Smooth muscle cell of the brain vasculature (primary cell): ENCODE measurements around the gene SEL1L3.

ENCODE experiments used
- DNase-seq: peaks from one replicate; pipeline ENCODE4 v3.0.0-alpha.2; 2012; ENCODE audit warnings: low read depth, low spot score

SEL1L3 gene

DNA sequence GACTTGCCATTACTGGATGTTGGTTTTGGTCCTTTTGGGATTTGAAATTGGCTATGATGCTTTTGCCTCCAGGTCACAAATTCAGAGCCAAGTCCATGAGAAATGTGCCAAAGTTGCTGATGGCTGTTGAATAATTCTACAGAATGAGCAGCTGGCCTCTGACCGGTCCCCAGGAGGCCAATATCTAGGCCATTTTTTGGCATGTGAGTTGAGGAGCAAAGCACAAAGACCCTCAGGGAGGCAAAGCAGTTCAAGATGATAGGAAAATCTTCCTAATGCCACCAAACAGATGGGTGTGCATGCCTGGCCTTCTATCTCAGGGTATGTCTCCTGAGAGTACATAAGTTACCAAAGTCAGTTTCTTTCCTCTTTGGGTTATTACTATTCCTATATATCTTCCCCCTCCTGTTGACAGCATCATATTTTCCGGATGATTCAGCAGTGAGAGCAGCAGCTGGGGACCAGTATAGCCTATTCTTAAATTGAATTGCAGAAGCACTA, 44.4 kb downstream of the SEL1L3 start:
- no peak for DNase-seq

DNA sequence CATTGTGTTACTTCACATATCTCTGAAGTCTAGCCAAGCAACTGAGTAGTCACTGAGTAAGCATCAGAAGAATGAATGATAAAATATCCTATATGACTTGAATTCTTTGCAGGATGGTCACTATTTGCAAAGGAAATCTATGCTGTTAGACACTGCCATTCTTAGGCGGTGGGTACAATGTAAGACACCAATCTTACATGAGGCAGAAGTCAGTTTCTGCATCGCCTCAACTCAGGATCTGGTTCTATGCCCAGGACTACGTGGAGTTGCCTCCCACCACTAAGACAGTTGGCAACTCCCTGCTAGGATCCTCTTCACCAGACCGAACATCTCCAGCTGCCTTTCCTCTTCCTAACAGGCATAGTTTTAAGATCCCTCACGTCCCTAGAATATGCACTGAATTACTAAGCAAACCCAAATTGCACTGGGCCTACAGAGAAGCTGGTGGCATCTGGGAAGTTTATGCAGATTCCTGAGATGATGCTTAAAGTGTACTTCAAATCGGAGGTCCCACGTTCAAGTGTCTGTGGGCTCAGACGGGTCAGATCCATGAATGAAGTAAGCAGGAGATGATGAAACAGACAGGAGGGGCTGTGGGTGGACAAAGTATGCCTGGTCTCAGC, 45.6 kb downstream of the SEL1L3 start:
- DNase-seq = no peak

DNA sequence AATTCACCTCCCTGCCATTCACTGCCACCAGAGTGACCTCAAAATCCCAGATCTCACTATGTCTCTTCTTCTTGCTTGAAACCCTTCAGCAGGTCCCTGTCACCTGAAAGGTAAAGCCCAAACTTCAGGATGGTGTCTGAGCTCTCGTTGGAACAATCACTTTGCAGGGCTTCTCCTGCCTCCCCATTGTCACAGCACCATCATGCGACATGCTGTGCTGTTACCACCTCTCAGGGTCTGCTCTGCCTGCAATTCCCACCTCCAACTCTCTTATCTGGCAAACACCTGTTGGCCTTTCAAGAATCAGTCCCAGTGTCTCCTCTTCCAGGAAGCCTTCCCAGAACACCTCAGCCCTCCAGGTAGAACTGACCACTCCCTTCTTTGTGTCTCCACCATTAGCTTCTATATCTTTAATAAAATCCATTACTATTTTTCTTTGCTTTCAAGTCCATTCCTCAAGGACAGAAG, 46.2 kb downstream of the SEL1L3 start:
- DNase-seq = no peak

DNA sequence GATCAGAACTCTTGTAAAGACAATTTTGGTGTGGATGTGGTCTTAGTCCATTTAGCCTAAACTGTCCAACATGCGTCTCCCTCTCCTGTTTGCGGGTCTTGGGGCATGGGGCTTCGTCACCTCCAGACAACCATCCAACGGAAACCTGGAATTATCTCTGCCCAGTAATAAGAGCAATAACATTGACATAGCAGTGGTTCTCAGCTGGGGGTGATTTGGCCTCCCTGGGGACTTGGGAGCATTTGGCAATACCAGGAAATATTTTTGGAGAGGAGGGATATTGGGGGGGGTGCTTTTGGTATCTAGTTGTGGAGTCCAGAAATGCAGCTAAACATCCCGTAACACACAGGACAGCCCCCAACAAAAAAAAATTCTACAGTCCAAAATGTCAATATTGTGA, 47.2 kb downstream of the SEL1L3 start:
- no peak for DNase-seq

DNA sequence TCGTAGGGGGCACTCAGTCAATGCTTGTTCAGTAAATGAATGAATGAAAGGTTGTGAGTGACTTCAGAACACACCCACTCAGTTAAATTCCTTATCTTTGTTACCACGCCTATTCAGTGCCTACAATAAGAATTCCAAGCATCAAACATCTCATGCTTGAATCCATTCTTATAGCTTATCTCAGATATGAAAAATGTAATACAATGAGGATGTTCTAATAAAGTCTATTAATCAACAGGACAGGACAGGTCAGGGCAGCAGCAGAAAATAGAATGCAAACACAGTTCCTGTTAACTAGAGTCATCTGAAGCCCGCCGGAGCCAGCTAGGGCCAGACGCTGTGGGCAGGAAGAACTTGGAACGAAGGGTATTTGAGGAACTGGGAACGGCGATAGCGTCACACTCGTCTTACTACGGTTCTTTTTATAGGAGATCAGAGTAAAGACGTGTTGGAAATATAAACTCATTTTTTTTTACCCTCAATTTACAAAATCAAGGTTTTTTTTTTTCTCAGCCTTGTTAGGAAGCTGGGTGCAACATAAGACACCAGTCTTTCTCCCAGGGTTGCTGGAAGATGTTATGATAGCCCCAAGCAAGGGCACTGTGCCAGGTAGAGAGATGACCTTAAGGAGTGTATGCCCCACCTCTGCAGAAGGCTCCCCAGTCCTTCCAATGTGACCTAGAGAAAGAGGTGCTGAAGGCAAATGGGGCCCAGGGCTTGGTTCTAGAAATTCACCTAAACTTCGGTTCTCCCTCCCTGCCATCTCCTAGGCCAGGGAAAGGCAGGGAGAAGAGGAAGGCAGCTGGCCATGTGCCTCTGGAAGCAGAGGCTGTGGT, 48.3 kb downstream of the SEL1L3 start:
- DNase-seq = no peak

DNA sequence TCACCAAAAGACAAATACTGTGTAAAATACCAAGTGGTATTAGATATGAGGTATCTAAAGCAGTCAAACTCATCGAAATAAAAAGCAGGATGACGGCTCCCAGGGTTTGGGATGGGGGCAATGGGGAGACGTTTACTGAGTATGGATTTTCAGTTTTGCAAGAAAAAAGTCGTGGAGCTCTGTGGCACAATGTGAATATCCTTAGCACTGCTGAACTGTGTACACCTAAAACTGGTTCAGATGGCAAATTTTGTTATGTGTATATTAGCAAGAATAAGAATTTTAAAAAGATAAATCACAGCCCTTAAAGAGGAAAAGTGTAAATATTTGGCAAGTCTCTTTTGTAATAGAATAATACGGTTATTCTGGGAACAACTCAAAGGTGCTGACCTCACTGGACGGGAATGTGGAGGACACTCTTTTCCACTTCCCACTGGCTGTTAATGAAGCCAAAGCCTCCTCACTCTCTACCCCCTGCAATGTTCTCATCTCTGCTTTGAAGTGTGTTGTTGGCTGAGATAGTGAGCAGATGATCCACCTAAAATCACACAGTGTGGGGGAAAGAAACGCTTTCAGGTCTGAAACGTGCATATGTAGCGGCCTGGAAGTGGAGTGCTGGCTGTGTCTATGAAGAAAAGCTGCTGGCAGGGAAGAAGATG, 49.2 kb downstream of the SEL1L3 start:
- DNase-seq = peak; percentile 49

- no peak for DNase-seq
Observed at GRCh38 chr4:25811841-25812240, 50.9 kb downstream of the SEL1L3 start.

DNA sequence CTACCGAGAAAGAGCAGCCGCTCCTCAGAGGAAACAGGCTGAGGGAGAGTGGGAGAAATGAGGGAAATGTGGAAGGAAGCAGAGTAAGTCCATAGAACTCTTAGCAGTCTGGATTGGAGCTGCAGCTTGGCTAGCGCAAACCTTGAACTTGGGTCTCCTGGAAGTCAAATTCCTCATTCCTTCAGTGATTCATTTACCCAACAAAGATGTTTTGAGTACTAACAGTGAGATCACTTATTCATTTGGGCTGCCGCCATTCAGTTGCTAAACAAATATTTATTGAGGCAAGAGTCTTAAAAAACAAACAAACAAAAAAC, 51.5 kb downstream of the SEL1L3 start:
- DNase-seq = no peak

DNA sequence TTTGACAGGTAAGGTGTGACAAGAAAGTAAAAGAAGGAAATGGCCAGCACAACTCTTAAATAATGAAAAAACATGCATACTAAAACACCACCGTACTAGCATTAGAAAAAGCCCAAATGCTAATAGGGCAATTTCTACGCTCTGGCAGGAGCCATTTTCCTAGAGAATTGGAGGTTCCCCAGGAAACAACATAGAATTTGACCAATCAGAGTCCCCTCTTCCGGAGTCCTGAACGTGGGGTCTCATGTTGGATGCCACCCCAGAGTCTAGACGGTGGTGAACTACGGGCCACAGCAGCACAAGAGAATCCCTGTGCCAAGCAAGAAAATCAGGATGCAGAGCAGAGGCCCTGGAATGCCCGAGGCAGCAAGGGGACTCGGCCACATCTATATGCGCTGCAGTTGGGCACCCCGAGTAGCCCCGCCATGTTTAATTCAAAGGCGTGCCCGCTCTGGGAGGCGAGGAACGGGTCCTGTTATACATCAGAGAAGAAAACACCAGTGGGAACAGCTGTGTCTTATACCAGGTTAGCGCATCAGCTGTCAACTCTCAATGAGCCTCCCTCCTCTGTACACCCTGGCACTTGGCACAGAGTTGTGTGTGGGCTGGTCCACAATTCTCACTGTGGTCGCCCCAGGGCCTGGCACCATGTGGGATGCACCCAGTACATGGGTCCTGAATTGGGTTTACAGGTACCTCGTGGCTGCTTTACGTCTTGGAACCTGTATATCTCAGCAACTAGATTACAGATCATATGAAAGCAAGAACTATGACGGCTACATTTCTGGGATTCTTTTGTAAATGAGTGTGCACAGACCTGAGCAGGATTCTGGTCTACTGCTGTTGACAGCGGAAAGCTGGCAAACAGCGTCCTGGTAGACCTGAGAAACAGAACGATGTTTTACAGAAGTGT, 52.1 kb downstream of the SEL1L3 start:
- DNase-seq = no peak

DNA sequence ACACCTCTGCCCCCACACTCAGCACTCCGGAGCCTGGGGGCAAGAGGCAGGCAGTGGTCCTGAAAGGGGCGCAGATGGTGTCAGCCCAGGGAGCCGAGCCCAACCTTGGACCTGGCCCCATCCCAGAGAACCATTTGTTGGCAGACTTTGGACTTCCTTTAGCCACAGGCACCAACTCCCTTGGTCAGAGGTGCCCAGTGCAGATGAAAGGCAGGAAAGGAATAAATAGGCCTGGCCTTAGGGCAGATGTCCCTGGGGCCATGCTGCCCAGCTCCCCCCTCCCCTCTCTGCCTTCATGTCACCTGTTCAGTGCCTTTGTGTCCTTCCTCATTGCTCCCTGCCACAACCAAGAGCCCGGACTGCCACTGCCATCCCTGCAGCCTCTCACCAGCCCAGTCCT, 52.8 kb downstream of the SEL1L3 start:
- no peak for DNase-seq

DNA sequence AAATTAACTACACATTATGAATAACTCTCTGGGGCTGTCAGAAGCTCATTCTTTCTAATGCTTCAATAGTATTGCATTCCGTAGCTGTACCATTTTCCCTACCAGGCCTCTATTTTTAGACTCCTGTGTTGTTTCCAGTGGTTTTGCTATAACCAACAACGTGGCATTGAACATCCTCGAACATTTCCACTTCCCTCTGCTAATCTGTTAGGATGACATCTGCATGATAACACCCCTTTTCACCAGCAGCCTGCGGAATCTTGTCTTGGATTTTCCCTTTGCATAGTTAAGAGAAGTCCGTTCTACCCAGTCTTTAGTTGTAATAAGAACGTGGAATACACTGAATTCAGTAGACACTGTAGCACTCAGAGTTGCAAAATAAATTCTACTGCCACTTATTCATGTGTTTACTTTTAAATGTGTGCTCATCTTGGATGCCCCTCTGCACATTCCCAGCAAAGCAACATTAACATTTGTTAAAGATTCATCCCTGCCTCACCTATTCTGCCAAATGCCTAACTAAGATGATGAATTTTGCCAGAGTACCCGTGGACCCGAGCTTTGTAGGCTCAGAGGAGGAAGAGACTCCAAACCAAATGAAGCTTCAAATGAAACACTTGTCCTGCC, 55.6 kb downstream of the SEL1L3 start:
- no peak for DNase-seq

DNA sequence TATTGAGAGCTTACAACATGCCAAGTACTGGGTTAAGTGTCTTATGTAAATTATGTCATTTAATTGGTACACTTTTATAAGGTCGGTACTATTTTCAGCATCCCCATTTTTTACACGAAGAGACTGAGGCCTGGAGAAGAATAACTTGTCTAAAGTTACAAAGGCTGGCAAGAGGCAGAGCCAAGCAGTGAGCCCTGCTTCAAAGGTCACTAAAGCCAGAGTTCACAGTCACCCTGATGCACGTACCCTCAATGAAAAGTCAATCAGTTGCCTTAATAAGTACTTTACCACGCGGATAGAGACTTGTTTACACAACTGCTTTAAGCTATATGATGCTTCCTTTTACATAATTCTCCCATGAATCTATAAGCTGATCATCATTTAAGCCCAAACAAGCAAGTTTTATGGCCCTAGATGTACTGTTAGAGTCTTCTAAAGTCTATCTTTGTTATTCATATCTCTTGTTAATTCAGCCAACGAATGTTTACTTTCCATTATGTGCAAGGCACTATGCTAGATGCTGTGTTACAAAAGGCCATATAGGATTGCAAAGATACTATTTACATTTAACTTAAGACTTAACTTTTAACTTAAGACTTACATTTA, 57.4 kb downstream of the SEL1L3 start:
- no peak for DNase-seq

GRCh38 chr4:25803720-25804225, 59.0 kb downstream of the SEL1L3 start:
- DNase-seq = no peak

DNA sequence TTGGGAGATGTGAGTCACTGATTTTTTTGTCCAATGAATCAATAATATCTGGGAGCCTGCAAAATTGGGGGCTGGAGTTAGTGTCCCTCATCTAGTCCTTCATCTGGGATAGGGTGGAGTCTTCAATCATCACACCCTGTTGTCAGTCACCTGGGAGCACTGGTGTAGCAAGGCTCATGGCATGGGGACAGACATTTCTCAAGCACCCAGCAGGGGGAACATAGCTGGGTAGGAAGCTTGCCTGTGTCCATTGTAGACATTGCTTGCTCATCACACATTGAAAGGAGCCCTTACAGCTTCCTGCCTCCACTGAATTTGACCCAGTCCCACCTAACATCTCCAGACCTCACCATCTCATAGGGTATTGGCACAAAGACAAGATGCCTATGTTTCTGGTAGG, 61.2 kb downstream of the SEL1L3 start:
- DNase-seq = no peak

GRCh38 chr4:25800245-25800644, 62.5 kb downstream of the SEL1L3 start:
- no peak for DNase-seq

DNA sequence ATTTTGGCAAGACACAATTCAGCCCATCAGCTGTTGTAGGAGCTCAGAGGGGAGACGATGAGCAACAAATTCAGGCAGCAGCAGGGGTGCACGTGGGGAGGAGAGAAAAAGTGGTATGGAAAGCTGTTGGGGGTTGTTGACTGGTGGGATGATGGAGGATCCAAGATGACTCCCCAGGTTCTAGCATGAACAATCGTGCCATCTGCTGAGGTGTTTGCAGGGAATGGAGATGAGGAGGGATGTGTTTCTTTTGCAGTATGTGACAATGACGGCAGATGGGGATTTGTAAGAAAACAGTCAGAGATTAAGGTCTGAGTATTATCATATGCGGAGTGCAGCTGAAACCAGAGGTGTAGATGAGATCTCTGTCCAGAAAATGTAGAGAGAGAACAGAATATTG, 63.3 kb downstream of the SEL1L3 start:
- DNase-seq = no peak

DNA sequence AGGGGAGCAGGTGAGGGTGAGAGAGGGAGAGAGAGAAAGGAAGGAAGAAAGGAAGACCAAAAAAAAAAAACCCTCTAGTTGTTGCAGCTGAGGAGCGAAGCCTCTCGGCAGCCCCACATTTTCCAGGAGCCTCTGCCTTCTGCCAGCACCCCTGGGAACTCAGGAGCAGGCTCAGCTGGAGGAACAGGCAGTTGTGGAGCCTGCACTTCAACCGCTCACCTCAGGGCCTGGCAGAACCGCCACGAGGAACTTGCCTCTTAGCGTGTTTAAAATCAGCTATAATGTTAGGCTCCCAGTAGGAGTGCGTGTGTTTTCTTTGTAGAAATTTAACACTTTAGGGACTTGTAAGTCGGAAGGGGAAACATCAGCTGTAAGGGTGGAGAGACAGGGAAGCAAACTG, 65.7 kb downstream of the SEL1L3 start:
- DNase-seq = no peak

- no peak for DNase-seq
Observed at GRCh38 chr4:25795566-25796454, 67.0 kb downstream of the SEL1L3 start.

DNA sequence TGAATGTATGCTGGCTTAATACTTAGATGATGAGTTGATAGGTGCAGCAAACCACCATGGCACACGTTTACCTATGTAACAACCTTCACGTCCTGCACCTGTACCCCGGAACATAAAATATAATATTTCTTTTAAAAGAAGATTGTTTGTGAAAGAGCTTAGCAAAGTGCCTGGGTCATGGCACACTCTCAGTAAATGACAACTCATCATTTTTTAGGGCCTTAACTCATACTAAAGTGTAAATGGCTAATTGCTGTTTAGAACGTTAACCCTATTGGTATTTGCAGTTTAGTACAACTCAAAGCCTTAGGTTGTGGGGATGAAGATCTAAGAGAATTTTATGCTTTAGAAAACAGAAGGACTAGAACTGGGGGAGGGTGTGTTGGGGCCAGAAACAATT, 67.7 kb downstream of the SEL1L3 start:
- no peak for DNase-seq

DNA sequence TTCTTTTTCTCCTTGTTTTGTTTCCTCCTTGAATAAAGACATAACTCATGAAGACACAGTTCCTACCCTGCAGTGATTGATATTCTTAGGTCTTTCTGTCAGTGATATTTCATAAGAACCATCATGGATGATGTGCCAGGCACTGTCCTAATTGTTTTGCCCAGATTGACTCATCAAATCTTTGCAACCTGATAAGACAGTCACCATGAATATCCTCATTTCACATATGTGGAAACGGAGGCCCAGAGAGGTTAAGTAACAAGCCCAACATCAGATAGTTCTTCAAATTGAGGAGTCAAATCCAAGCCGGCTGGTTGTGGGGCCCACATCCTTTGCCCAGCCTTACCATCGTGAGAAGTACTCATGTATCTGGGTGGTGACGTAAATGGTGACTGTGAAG, 69.9 kb downstream of the SEL1L3 start:
- DNase-seq = no peak
